Thyroid gland (tissue), 4 donors: ENCODE data around the gene TLX3. TPM values are rescaled to one million over a fixed set of nuclear protein-coding genes. Genes with fewer than 3 reads are reported as not detected.

ENCODE experiments used
- DNase-seq, 2 donors: peaks; one replicate each; pipeline ENCODE4 v3.0.0-alpha.2; 2019
- H3K27ac ChIP-seq, 3 donors: fragments of 200-600 bp; sonication (generic); 1 replicate in 2 of 3; 2 replicates in 1 of 3; pipeline ENCODE4 v1.5.1; 2016 to 2019; ENCODE audit warnings: mild to moderate bottlenecking in 1 of 3, moderate library complexity in 1 of 3
- H3K27me3 ChIP-seq: fragments of 200-600 bp; sonication (generic); one replicate; pipeline ENCODE4 v1.5.1; 2019
- H3K36me3 ChIP-seq, 2 donors: fragments of 200-600 bp; sonication (generic); one replicate each; pipeline ENCODE4 v1.5.1; 2016 to 2019
- H3K4me1 ChIP-seq, 2 donors: fragments of 200-600 bp; sonication (generic); one replicate each; pipeline ENCODE4 v1.5.1; 2017 to 2019
- H3K4me3 ChIP-seq, 3 donors: fragments of 200-600 bp; sonication (generic); replicated peaks in 1 of 3; 1 replicate in 2 of 3; 2 replicates in 1 of 3; pipeline ENCODE4 v1.5.1; 2016; ENCODE audit warnings: mild to moderate bottlenecking in 1 of 3
- H3K9me3 ChIP-seq: fragments of 200-600 bp; sonication (generic); one replicate; pipeline ENCODE4 v1.5.1; 2017
- CTCF ChIP-seq, 6 experiments: fragments of 200-600 bp in 3 of 6; fragments of 450-650 bp in 3 of 6; sonication (generic) in 3 of 6; IDR thresholded peaks; one replicate each; pipeline ENCODE4 v1.5.1; 2016 to 2019; ENCODE audit warnings: antibody characterized with exemption in 6 of 6, mild to moderate bottlenecking in 2 of 6, inconsistent platforms in 1 of 6, moderate library complexity in 1 of 6
- POLR2A ChIP-seq, 2 donors: fragments of 450-650 bp; IDR thresholded peaks; one replicate each; pipeline ENCODE4 v1.6.1; 2017; ENCODE audit warnings: antibody characterized with exemption in 2 of 2, mild to moderate bottlenecking in 2 of 2, moderate library complexity in 1 of 2
- WGBS, 2 donors: methylation state at CpG; one replicate each; pipeline ENCODE4 v1.1.5; 2017; 5-methylcytosine and 5-hydroxymethylcytosine counted together
- intact Hi-C: fragments of 100-400 bp; cut with DNase I; formaldehyde crosslinking; loops from one replicate; pipeline ENCODE4 v1.15.1; 2023
- total RNA-seq, 4 donors: library from RNA; depleted of rRNA; stranded (reverse); fragments of >200 nt; gene quantifications; one replicate each; pipeline ENCODE4 v1.2.3, GENCODE V29; 2016

The TLX3 gene
- total RNA-seq, 4 donors from 2014 or later: not detected

DNA sequence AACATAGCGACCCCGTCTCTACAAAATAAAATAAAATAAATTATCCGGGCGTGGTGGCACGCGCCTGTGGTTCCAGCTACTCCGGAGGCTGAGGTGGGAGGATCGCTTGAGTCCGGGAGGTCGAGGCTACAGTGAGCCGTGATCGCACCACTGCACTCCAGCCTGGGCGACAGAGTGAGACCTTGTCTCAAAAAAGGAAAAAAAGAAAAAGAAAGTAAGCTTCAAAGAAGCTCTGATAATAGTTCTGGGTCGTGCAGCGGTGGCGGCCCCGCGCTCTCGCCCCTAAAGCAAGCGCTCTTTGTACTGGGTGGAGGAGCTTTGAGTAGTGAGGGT, 6.8 kb downstream of the TLX3 start:
- 12 to 16% methylated on average over 20 of the region's 20 CpGs for WGBS, 2 donors
- no peak for TF ChIP-seq CTCF (IDR thresholded peaks at IDR 0.05)
- no peak for TF ChIP-seq POLR2A (IDR thresholded peaks at IDR 0.05)

GRCh38 chr5:171316258-171317121, 7.4 kb downstream of the TLX3 start:
- H3K36me3 ChIP-seq: no peaks in the 10 kb centered on the region
- peaks cover 32 to 40% of the 10 kb centered on the region in 2 donors for H3K4me1 ChIP-seq
- 6 to 7% methylated on average over 29 to 45 of the region's 66 CpGs for WGBS, 2 donors
- intact Hi-C loops: no loop called here
- TF ChIP-seq POLR2A (IDR thresholded peaks at IDR 0.05): no peak
- TF ChIP-seq CTCF (IDR thresholded peaks at IDR 0.05): no peak
- H3K27ac ChIP-seq: no peak overlapping the region
- H3K27me3 ChIP-seq: peaks cover 49% of the 10 kb centered on the region
- H3K4me3 ChIP-seq: no peak overlapping the region
- no peak for DNase-seq
- H3K9me3 ChIP-seq: no peaks in the 10 kb centered on the region

More for the DNA sequence above, 6.8 kb downstream of the TLX3 start:
- intact Hi-C loops: no loop called here
- no peak overlapping the region for H3K4me3 ChIP-seq
- no peaks in the 10 kb centered on the region for H3K36me3 ChIP-seq
- no peaks in the 10 kb centered on the region for H3K9me3 ChIP-seq
- H3K27me3 ChIP-seq: peaks cover 55% of the 10 kb centered on the region
- peaks cover 35 to 46% of the 10 kb centered on the region in 2 donors for H3K4me1 ChIP-seq
- H3K27ac ChIP-seq: no peak overlapping the region
- DNase-seq: no peak

DNA sequence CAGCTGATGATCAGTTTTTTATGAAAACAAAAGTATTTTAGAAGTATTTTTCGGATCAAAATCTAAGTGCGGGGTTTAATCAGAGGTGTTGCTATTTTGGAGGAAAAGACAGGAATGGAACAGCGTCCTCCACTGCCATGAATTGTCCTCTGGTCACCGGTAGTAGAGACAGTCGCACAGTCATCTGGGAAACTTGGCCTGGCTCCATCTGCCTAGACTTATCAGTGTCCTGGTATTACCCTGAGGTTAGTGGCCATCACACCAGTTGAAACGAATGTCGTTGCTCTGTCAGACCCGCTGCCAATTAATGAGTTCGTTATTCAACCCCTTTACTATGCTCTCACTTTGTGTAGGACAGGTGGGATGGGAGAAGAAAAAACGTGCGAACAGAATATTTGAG, 8.2 kb downstream of the TLX3 start:
- intact Hi-C loops: no loop called here
- DNase-seq: no peak
- H3K4me1 ChIP-seq: peaks cover 25 to 33% of the 10 kb centered on the region in 2 donors
- H3K27ac ChIP-seq: no peak overlapping the region
- TF ChIP-seq CTCF (IDR thresholded peaks at IDR 0.05) (no peak), POLR2A (IDR thresholded peaks at IDR 0.05) (no peak)
- H3K4me3 ChIP-seq: no peak overlapping the region
- no peaks in the 10 kb centered on the region for H3K36me3 ChIP-seq
- no peaks in the 10 kb centered on the region for H3K9me3 ChIP-seq
- peaks cover 41% of the 10 kb centered on the region for H3K27me3 ChIP-seq
- WGBS, 2 donors: 14 to 15% methylated on average over 11 of the region's 11 CpGs

GRCh38 chr5:171318026-171318425, 9.0 kb downstream of the TLX3 start:
- WGBS, 2 donors: 5 to 11% methylated on average over 5 to 9 of the region's 9 CpGs
- H3K4me3 ChIP-seq: no peak overlapping the region
- no peak for TF ChIP-seq CTCF (IDR thresholded peaks at IDR 0.05)
- no peak for TF ChIP-seq POLR2A (IDR thresholded peaks at IDR 0.05)
- H3K27ac ChIP-seq: no peak overlapping the region
- H3K36me3 ChIP-seq: no peaks in the 10 kb centered on the region
- peaks cover 36% of the 10 kb centered on the region for H3K27me3 ChIP-seq
- intact Hi-C loops: no loop called here
- no peaks in the 10 kb centered on the region for H3K9me3 ChIP-seq
- H3K4me1 ChIP-seq: peaks cover 21 to 27% of the 10 kb centered on the region in 2 donors
- no peak for DNase-seq

GRCh38 chr5:171321447-171321846, 12.4 kb downstream of the TLX3 start:
- Histone ChIP-seq H3K27ac (no peak overlapping the region), H3K4me3 (no peak overlapping the region), H3K9me3 (no peaks in the 10 kb centered on the region), H3K27me3 (peaks cover 9% of the 10 kb centered on the region), H3K4me1 (peaks cover 6 to 8% of the 10 kb centered on the region in 2 donors), H3K36me3 (no peaks in the 10 kb centered on the region)
- DNase-seq: no peak
- TF ChIP-seq CTCF (IDR thresholded peaks at IDR 0.05) (no peak), POLR2A (IDR thresholded peaks at IDR 0.05) (no peak)
- 75 to 90% methylated on average over 5 to 7 of the region's 7 CpGs for WGBS, 2 donors
- intact Hi-C loops: no loop called here
